ENCODE data around the gene CTBP1.

Gene CTBP1

DNA sequence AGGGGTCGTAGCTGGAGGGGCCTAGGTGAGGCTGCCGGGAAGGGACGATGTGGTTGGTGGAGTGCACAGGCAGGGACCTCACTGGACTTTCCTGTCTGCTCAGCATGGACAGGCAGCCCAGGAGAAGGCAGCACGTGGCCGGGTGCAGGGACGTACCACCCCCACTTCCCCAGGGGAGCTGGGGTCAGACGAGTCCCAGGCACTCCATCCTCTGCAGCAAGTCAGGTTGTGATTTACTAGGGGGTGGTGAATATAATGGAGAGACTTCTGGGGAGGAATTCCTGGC lies 1.5 kb upstream of the CTBP1 start:
- DNase-seq = no peak
- TF ChIP-seq GATA1 (IDR thresholded peaks at IDR 0.05; ENCODE audit: low read depth, low read length) = no peak

- no peak for TF ChIP-seq GATA1 (IDR thresholded peaks at IDR 0.05; ENCODE audit: low read depth, low read length)
- TF ChIP-seq POLR2A (IDR thresholded peaks at IDR 0.05; ENCODE audit: low read length) = no peak
These were observed 999 bp upstream of the CTBP1 start for GRCh38 chr4:1249731-1250526.

GRCh38 chr4:1249148-1249730 lies 309 bp upstream of the CTBP1 start:
- TF ChIP-seq GATA1 (IDR thresholded peaks at IDR 0.05; ENCODE audit: low read depth, low read length) (no peak), POLR2A (IDR thresholded peaks at IDR 0.05; ENCODE audit: low read length) (peak; percentile 21)
- peak; percentile 94 to 97 for DNase-seq

More at GRCh38 chr4:1249731-1250526, 999 bp upstream of the CTBP1 start:
- no peak for DNase-seq

DNA sequence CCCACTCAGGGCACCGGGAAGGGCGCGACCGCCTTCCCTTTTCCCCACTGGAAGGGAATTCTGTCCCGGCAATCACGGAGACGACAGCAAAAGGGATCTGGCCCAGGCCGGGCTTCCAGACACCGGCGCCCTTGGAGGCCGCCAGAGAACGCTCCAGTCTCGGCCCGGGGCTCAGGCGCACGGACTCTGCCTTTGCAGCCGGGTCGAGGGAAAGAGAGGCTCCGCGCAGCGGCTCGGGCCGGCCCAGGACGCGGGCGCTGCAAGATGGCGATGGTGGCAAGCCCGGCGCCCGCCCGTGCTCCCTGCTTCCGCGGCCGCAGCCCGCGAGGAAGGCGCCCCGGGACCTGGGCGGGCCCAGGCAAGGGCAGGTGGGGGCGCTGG lies 1.1 kb downstream of the CTBP1 start:
- peak in 1 of 2 experiments; percentile 87 for DNase-seq
- no peak for TF ChIP-seq GATA1 (IDR thresholded peaks at IDR 0.05; ENCODE audit: low read depth, low read length)
- TF ChIP-seq POLR2A (IDR thresholded peaks at IDR 0.05; ENCODE audit: low read length) = no peak

- no peak for TF ChIP-seq POLR2A (IDR thresholded peaks at IDR 0.05; ENCODE audit: low read length)
- TF ChIP-seq GATA1 (IDR thresholded peaks at IDR 0.05; ENCODE audit: low read depth, low read length) = no peak
- DNase-seq = peak; percentile 43 to 61
These were observed 1.7 kb downstream of the CTBP1 start for GRCh38 chr4:1246901-1247863.

DNA sequence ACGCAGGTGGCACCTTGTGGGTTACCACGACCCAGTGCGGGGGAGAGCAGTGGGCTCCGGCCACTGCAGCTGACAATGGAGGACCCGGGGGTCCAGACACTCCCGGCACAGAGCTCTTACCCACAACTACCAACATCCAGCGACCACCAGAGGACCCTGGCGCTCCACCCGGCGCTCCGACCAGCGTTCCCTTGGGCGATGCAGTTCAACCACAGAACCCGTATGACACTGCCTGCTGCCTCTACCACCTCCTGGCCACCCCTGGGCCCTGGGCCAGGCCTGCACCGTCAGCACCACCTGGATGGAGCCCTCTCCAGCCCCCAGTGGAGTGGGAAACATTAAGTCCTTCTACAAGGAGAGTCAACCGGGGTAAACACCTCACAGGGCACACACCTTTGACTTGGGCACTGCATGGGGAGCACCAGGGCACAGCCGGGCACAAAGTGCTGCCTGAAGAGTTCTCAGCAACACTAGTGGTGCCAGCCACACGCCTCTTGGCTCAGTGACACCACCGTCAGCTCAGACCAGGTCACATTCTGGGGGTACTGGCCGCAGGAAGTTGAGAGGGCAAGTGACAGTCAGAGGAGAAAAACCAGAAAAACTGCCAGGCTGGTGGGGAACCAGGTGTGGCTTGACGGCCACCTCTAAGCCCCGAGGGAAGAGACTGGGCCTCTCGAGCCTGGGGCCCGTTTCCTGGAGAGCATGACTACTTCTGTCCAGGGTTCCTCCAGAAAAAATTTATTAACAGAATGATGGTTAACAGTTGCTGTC lies 2.6 kb downstream of the CTBP1 start:
- no peak for TF ChIP-seq POLR2A (IDR thresholded peaks at IDR 0.05; ENCODE audit: low read length)
- TF ChIP-seq GATA1 (IDR thresholded peaks at IDR 0.05; ENCODE audit: low read depth, low read length) = no peak
- DNase-seq = no peak

GRCh38 chr4:1245481-1246051 lies 3.4 kb downstream of the CTBP1 start:
- TF ChIP-seq GATA1 (IDR thresholded peaks at IDR 0.05; ENCODE audit: low read depth, low read length) = no peak
- TF ChIP-seq POLR2A (IDR thresholded peaks at IDR 0.05; ENCODE audit: low read length) = no peak
- DNase-seq = no peak

DNA sequence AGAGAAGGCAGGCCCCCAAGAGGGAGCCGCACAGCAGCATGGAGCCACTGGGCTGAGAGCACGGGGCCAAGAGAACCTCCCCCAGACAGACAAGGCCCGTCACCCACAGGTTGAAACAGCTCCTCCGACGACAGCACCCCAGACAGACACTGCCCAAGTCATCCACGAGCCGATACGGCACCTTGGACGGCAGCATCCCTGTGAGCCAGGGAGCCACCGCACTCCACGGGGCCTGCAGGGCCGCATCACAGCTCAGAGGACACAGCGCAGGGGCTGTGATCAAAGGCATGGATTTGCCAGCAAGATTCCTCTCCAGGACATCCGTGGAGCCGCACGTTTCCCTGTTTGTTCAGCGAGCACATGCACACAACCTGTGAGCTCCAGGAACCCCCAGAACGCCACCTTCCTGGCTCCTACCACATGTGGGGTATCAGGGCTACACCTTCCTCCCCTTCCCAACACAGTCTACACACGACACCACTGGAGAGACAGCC lies 3.9 kb downstream of the CTBP1 start:
- DNase-seq = no peak
- no peak for TF ChIP-seq GATA1 (IDR thresholded peaks at IDR 0.05; ENCODE audit: low read depth, low read length)

DNA sequence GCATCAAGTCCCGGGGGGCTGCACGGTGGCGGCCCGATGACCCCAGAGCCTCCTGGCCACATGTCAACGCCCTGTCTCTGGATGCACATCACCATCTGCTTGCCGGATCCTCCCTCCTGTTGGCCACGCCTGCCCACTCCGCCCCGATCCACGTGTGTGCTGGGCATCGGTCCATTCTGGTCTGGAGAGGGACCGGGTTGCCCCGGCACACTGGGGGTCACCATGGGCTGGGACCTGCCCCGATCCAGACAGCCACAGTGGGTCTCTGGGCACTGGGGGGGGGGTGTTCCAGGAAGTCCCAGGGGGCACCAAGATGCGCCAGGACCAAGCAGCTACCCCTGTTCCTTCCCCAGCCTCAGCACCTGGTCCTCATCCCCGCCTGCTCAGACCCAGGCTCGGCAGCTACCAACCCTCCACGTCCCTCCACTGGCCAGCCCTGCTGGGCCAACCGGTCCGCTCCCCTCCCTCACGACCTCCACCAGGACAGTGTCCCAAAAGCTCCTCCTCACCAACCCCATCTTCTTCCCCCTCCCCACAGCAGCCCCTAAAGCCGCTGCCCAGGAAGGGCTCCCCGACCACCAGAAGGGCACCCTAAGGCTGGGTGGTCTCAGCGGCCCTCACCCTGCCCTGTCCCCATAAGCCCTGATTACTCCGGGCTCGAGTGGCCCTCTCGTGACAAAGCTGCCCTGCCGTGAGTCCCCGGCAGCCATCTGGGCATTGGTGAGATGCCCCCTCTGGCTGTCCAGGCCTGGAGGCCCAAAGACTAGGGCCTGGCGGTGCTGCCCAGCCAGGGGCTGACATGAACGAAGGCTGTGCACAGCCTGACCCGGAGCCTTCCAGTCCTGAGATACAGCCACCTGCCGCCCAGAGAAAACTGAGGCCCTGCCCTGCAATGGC lies 4.6 kb downstream of the CTBP1 start:
- DNase-seq = no peak
- no peak for TF ChIP-seq POLR2A (IDR thresholded peaks at IDR 0.05; ENCODE audit: low read length)
- no peak for TF ChIP-seq GATA1 (IDR thresholded peaks at IDR 0.05; ENCODE audit: low read depth, low read length)

GRCh38 chr4:1243451-1244080 lies 5.4 kb downstream of the CTBP1 start:
- DNase-seq = no peak
- TF ChIP-seq POLR2A (IDR thresholded peaks at IDR 0.05; ENCODE audit: low read length) (no peak), GATA1 (IDR thresholded peaks at IDR 0.05; ENCODE audit: low read depth, low read length) (no peak)

DNA sequence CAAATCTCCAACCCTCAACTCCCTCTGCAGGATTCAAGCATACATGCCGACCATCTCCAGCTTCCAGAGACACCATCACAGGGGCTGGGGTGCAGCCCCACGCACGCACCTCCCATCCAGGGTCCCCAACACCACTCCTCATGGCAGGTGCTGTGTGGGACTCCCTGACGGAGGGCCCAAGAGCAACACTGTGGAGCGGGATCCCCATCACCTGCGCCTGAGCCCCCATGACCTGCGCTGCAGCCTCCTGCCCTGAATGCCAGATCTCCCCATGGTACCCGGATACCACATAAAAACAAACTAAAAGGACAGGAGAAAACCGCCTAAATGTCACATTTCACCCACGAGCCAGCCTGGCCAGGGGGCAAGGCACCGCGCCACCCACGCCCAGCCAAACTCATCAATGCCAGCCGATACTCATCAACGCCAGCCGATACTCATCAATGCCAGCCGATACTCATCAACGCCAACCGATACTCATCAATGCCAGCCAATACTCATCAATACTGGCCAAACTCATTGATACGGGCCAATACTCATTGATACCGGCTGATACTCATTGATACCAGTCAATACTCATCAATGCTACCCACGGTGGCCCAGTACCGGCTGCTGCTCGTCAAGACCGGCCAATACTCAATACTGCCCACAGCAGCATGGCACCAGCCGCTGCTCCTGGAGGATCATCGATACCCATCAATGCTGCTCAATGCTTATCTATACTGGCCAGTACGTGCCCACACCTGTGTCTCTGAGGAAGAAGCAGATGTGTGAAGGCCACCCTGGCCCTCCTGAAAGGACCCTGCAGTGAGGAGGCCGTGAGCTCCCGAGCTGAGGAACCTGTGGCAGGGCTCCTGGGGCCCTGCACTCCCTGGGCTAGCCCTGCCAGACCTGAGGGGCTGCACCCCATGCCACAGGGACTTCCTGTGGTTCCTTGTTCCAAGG lies 6.2 kb downstream of the CTBP1 start:
- TF ChIP-seq GATA1 (IDR thresholded peaks at IDR 0.05; ENCODE audit: low read depth, low read length) = no peak
- TF ChIP-seq POLR2A (IDR thresholded peaks at IDR 0.05; ENCODE audit: low read length) = no peak
- DNase-seq = no peak

Data from erythroblast (primary cell).